ENCODE data around the gene WDR36. TPM values are rescaled to one million over a fixed set of nuclear protein-coding genes. Genes with fewer than 3 reads are reported as not detected.

Gene WDR36
- total and polyA plus RNA-seq, 2 of the 8 experiments (the other 6 are each of a cell fraction or from before 2014, with no cell fraction given): 9.3 to 41.8 TPM

DNA sequence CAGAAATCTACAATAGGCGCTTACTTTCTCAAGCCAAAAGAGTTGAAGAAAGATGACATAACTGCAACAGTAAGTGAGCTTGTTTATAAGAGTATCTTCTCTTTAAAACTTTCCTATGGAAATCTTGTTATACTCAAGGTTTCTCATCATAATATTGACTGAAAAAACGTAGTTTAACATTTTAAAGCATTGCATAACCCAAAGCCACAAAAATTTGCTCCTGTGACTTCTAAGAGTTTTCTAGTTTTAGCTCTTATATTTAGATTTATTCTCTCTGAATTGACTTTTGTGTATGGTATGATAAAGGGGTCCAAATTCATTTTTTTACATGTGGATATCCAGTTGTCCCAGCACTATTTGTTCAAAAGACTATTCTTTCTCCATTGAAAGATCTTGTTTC lies 15.2 kb downstream of the WDR36 start:
- Histone ChIP-seq H3K4me1 (replicated peaks in 1 of 4; ENCODE audit: control insufficient read depth in 3 of 4, insufficient read depth in 4 of 4, low read length in 3 of 4) (no peaks in the 10 kb centered on the region), H3K27ac (ENCODE audit: low read depth, low read length) (no peak overlapping the region), H3K18ac (ENCODE audit: extremely low read depth, low read length) (no peak overlapping the region), H3K14ac (ENCODE audit: insufficient read length) (no peak overlapping the region), H3K23me2 (ENCODE audit: low read depth, low read length) (no peaks in the 10 kb centered on the region), H3K9me3 (ENCODE audit: insufficient read depth in 2 of 2, low read depth in 1 of 2, low read length in 1 of 2) (no peaks in the 10 kb centered on the region), H4K5ac (ENCODE audit: insufficient read length, low read depth, low read length) (no peak overlapping the region), H3K79me1 (ENCODE audit: low read depth, low read length) (no peaks in the 10 kb centered on the region), H3K27me3 (replicated peaks in 1 of 4; ENCODE audit: control insufficient read depth in 3 of 4, extremely low read depth in 1 of 4, insufficient read depth in 3 of 4, low read length in 3 of 4) (no peaks in the 10 kb centered on the region), H2BK20ac (ENCODE audit: low read length) (no peak overlapping the region), H3K23ac (ENCODE audit: insufficient read length) (no peak overlapping the region), H3K4me2 (ENCODE audit: insufficient read depth in 1 of 2, low read depth in 2 of 2, low read length in 2 of 2) (no peak overlapping the region), H2BK5ac (ENCODE audit: low read depth, low read length) (no peak overlapping the region), H3K4ac (replicated peaks; ENCODE audit: insufficient read length, low read depth, low read length) (no peak overlapping the region), H2AK5ac (ENCODE audit: low read depth, low read length) (no peak overlapping the region), H3K9ac (replicated peaks in 1 of 4; ENCODE audit: extremely low read depth in 1 of 4, low read depth in 3 of 4, low read length in 3 of 4) (no peak overlapping the region), H2AFZ (ENCODE audit: low read length) (no peak overlapping the region), H4K91ac (replicated peaks; ENCODE audit: insufficient read length, low read length) (no peak overlapping the region), H4K8ac (ENCODE audit: extremely low read depth, insufficient read depth, low read length) (no peak overlapping the region), H3K56ac (replicated peaks; ENCODE audit: insufficient read length, low read depth, low read length) (no peak overlapping the region), H2BK12ac (ENCODE audit: low read depth, low read length) (no peak overlapping the region), H2BK15ac (ENCODE audit: low read length) (no peak overlapping the region), H3K36me3 (ENCODE audit: control insufficient read depth in 2 of 4, insufficient read depth in 4 of 4, low read length in 3 of 4) (peaks cover 12 to 94% (median 52%) of the 10 kb centered on the region in 4 experiments), H3K79me2 (ENCODE audit: control insufficient read depth in 1 of 2, insufficient read depth in 2 of 2, low read length in 2 of 2) (no peaks in the 10 kb centered on the region), H4K20me1 (replicated peaks in 1 of 2; ENCODE audit: control insufficient read depth in 1 of 2, insufficient read depth in 2 of 2, low read length in 2 of 2) (no peaks in the 10 kb centered on the region), H2BK120ac (replicated peaks; ENCODE audit: low read depth, low read length) (no peak overlapping the region), H3K4me3 (ENCODE audit: extremely low read depth in 1 of 4, insufficient read depth in 2 of 4, low read depth in 3 of 4, low read length in 4 of 4) (no peak overlapping the region)
- DNase-seq (ENCODE audit: low read depth in 1 of 2, low spot score in 2 of 2) (no peak), FAIRE-seq (no peak)
- CTCF ChIA-PET (ENCODE audit: partially characterized antibody): interaction anchor here (1.0 kb wide), 1 partner anchor 349 kb away, joined by 3 read pairs; no protein-coding TSS in a partner anchor
- WGBS, 2 experiments (ENCODE audit: extremely low coverage in 1 of 2, insufficient coverage in 1 of 2, insufficient read length in 1 of 2, insufficient replicate concordance in 2 of 2, low coverage in 1 of 2, low lambda C conversion rate in 2 of 2, missing lambda C conversion rate in 1 of 2): 95% methylated on average over 2 of the region's 2 CpGs; no CpG with 5 or more reads in 1 of the 2 experiments
- POLR2A ChIA-PET (ENCODE audit: partially characterized antibody): interaction anchor here (2.6 kb wide), 1 partner anchor 14 kb away, joined by 5 read pairs; no protein-coding TSS in a partner anchor
- TF ChIP-seq HDAC6 (IDR thresholded peaks at IDR 0.05; ENCODE audit: low read depth, low read length) (no peak), SUZ12 (IDR thresholded peaks at IDR 0.05; ENCODE audit: low read length) (no peak), EP300 (IDR thresholded peaks at IDR 0.05; ENCODE audit: borderline replicate concordance in 1 of 2, low read depth in 2 of 2, low read length in 2 of 2) (no peak), HDAC2 (IDR thresholded peaks at IDR 0.05; ENCODE audit: borderline replicate concordance in 1 of 2, low read depth in 2 of 2, low read length in 2 of 2) (no peak), RAD21 (IDR thresholded peaks at IDR 0.05 in 1 of 2, conservative IDR thresholded peaks at IDR 0.05 in 1 of 2; ENCODE audit: low read depth in 2 of 2, low read length in 2 of 2) (no peak), RBBP5 (IDR thresholded peaks at IDR 0.05; ENCODE audit: borderline replicate concordance, low read depth, low read length) (no peak), CTBP2 (IDR thresholded peaks at IDR 0.05; ENCODE audit: borderline replicate concordance, insufficient read depth, insufficient read length, low read length) (no peak), SIN3A (conservative IDR thresholded peaks at IDR 0.05 in 1 of 2, IDR thresholded peaks at IDR 0.05 in 1 of 2; ENCODE audit: low read depth in 1 of 2, low read length in 2 of 2) (no peak)
- TF ChIP-seq, protein P1, sequence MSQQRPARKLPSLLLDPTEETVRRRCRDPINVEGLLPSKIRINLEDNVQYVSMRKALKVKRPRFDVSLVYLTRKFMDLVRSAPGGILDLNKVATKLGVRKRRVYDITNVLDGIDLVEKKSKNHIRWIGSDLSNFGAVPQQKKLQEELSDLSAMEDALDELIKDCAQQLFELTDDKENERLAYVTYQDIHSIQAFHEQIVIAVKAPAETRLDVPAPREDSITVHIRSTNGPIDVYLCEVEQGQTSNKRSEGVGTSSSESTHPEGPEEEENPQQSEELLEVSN (IDR thresholded peaks at IDR 0.05): no peak
- TF ChIP-seq, protein P2, sequence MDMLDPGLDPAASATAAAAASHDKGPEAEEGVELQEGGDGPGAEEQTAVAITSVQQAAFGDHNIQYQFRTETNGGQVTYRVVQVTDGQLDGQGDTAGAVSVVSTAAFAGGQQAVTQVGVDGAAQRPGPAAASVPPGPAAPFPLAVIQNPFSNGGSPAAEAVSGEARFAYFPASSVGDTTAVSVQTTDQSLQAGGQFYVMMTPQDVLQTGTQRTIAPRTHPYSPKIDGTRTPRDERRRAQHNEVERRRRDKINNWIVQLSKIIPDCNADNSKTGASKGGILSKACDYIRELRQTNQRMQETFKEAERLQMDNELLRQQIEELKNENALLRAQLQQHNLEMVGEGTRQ (IDR thresholded peaks at IDR 0.05; ENCODE audit: low read length): no peak
